ENCODE data around the gene ATP8B1.

DNA sequence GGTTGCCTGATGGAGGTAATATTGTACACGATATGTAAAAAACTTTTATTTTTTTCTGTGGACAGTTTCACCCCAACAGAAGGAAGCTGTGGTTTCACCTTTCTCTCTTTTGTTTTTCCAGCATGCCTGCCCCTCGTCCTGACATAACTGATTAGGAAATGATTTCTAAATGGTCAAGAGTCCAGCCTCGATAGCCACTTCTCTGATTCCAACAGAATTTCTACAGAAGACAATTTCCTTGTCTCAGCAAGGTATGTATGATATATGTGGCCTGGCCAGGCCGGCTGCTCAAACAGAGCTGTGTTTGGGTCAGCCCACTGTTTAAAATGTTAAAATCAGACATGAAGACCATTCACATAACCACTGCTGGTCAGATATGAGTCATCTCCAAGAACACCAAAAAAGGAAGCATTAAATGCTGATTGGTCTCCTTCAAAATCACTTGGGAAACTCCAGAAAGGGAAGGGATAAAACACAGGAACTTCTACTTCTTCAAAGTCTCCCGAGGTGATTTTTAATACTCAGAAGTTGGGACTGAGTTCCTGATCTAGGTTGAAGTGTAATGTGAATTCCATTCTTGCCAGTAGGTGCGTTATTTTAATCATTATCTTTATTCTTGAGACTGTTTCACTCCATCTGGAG, 22.3 kb downstream of the ATP8B1 start:
- TF ChIP-seq EZH2 (IDR thresholded peaks at IDR 0.05; ENCODE audit: insufficient read depth, poor library complexity, severe bottlenecking), result no peak
- no peak for TF ChIP-seq EZH2phosphoT487 (IDR thresholded peaks at IDR 0.05; ENCODE audit: insufficient read depth, low read depth)

All from GM23248 (cell line).